Astrocyte (in vitro differentiated cells and primary cell): Measurements from ENCODE around the gene CRIM1.

ENCODE experiments used
- EZH2 ChIP-seq: IDR thresholded peaks from 2 replicates; pipeline ENCODE4 v1.6.1; 2012; ENCODE audit warnings: mild to moderate bottlenecking, low read length, inconsistent platforms; ENCODE audit not compliant: insufficient read depth
- TF ChIP-seq, protein P1 (sequence below): IDR thresholded peaks from 2 replicates; pipeline ENCODE4 v1.5.1; 2011; ENCODE audit warnings: low read depth, mild to moderate bottlenecking, inconsistent platforms, low read length, moderate library complexity; ENCODE audit not compliant: insufficient read depth

DNA sequence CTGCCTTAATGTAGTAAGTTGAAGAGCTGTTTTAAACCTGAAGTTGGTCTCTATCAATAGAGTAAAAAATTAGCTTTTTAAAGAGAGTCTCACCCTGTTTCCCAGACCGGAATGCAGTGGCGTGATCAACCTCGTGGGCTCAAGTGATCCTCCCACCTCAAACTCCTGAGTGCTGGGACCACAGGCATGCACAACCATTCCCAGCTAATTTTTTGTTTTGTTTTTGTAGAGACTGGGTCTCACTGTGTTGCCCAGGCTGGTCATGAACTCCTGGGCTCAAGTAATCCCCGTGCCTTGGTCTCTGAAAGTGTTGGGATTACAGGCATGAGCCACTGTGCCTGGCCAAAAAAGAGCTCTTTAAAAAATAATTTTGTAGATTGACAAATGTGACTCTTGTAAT lies 40.3 kb downstream of the CRIM1 start:
- TF ChIP-seq, protein P1, sequence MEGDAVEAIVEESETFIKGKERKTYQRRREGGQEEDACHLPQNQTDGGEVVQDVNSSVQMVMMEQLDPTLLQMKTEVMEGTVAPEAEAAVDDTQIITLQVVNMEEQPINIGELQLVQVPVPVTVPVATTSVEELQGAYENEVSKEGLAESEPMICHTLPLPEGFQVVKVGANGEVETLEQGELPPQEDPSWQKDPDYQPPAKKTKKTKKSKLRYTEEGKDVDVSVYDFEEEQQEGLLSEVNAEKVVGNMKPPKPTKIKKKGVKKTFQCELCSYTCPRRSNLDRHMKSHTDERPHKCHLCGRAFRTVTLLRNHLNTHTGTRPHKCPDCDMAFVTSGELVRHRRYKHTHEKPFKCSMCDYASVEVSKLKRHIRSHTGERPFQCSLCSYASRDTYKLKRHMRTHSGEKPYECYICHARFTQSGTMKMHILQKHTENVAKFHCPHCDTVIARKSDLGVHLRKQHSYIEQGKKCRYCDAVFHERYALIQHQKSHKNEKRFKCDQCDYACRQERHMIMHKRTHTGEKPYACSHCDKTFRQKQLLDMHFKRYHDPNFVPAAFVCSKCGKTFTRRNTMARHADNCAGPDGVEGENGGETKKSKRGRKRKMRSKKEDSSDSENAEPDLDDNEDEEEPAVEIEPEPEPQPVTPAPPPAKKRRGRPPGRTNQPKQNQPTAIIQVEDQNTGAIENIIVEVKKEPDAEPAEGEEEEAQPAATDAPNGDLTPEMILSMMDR: no peak
- TF ChIP-seq EZH2: no peak
